GM19372 (cell line): Measurements from ENCODE around the gene AGBL4.

Source experiments
- ATAC-seq: cut with Tn5 transposase; IDR thresholded peaks from one replicate; pipeline ENCODE4 v1.9.1; 2021; ENCODE audit warnings: mild to moderate bottlenecking, low read depth, moderate library complexity; ENCODE audit not compliant: unreplicated experiment

The AGBL4 gene

GRCh38 chr1:48640836-48641492 lies 1382.8 kb downstream of the AGBL4 start:
- ATAC-seq: no peak

GRCh38 chr1:48629867-48630266 lies 1393.9 kb downstream of the AGBL4 start:
- no peak for ATAC-seq

- ATAC-seq: no peak
Observed at GRCh38 chr1:48627486-48627885, 1396.3 kb downstream of the AGBL4 start.

GRCh38 chr1:48619539-48619938 lies 1404.2 kb downstream of the AGBL4 start:
- ATAC-seq: no peak

- no peak for ATAC-seq
Observed at GRCh38 chr1:48617252-48617651, 1406.5 kb downstream of the AGBL4 start.

GRCh38 chr1:48616710-48617109 lies 1407.0 kb downstream of the AGBL4 start:
- no peak for ATAC-seq

- no peak for ATAC-seq
Observed at GRCh38 chr1:48611841-48612240, 1411.9 kb downstream of the AGBL4 start.

- no peak for ATAC-seq
Observed at GRCh38 chr1:48610628-48611542, 1412.9 kb downstream of the AGBL4 start.

- ATAC-seq: no peak
Observed at GRCh38 chr1:48608882-48609281, 1414.9 kb downstream of the AGBL4 start.

GRCh38 chr1:48603222-48603621 lies 1420.5 kb downstream of the AGBL4 start:
- no peak for ATAC-seq

- no peak for ATAC-seq
Observed at GRCh38 chr1:48602349-48602748, 1421.4 kb downstream of the AGBL4 start.

- ATAC-seq: no peak
Observed at GRCh38 chr1:48600182-48600581, 1423.6 kb downstream of the AGBL4 start.

GRCh38 chr1:48597663-48598062 lies 1426.1 kb downstream of the AGBL4 start:
- ATAC-seq: no peak

- no peak for ATAC-seq
Observed at GRCh38 chr1:48596046-48596445, 1427.7 kb downstream of the AGBL4 start.

GRCh38 chr1:48595613-48596012 lies 1428.1 kb downstream of the AGBL4 start:
- no peak for ATAC-seq

GRCh38 chr1:48592330-48592729 lies 1431.4 kb downstream of the AGBL4 start:
- no peak for ATAC-seq

GRCh38 chr1:48591181-48591580 lies 1432.6 kb downstream of the AGBL4 start:
- no peak for ATAC-seq

- ATAC-seq: no peak
Observed at GRCh38 chr1:48588061-48588460, 1435.7 kb downstream of the AGBL4 start.

GRCh38 chr1:48582408-48582807 lies 1441.3 kb downstream of the AGBL4 start:
- no peak for ATAC-seq

GRCh38 chr1:48581270-48581669 lies 1442.5 kb downstream of the AGBL4 start:
- no peak for ATAC-seq

- no peak for ATAC-seq
Observed at GRCh38 chr1:48576565-48576964, 1447.2 kb downstream of the AGBL4 start.
